Transverse colon (tissue), 4 donors: ENCODE data around the gene OAS3. TPM values are rescaled to one million over a fixed set of nuclear protein-coding genes. Genes with fewer than 3 reads are reported as not detected.

Experiments
- DNase-seq: peaks from one replicate; pipeline ENCODE4 v3.0.0-alpha.2; 2019
- H3K27ac ChIP-seq, 4 donors: fragments of 200-600 bp; sonication (generic); 2 replicates each; pipeline ENCODE4 v1.5.1; 2016 to 2018; ENCODE audit warnings: inconsistent platforms in 4 of 4
- H3K27me3 ChIP-seq: fragments of 200-600 bp; sonication (generic); 2 replicates; pipeline ENCODE4 v1.5.1; 2017; ENCODE audit warnings: inconsistent platforms
- H3K36me3 ChIP-seq, 4 donors: fragments of 200-600 bp; sonication (generic); 2 replicates each; pipeline ENCODE4 v1.5.1; 2017 to 2019; ENCODE audit warnings: inconsistent platforms in 4 of 4
- H3K4me1 ChIP-seq, 4 donors: fragments of 200-600 bp; sonication (generic); 2 replicates each; pipeline ENCODE4 v1.5.1; 2017 to 2020; ENCODE audit warnings: inconsistent platforms in 4 of 4
- H3K4me3 ChIP-seq, 4 donors: fragments of 200-600 bp; sonication (generic); 1 replicate in 1 of 4; 2 replicates in 3 of 4; pipeline versions ENCODE4 v1.5.1 to v1.6.1; 2017 to 2019; ENCODE audit warnings: inconsistent platforms in 4 of 4
- H3K9me3 ChIP-seq, 2 donors: fragments of 200-600 bp; sonication (generic); 2 replicates each; pipeline ENCODE4 v1.5.1; 2017 to 2019; ENCODE audit warnings: inconsistent platforms in 2 of 2
- CTCF ChIP-seq, 5 experiments: fragments of 200-600 bp in 3 of 5; fragments of 450-650 bp in 2 of 5; sonication (generic) in 3 of 5; IDR thresholded peaks; 1 replicate in 2 of 5; 2 replicates in 3 of 5; pipeline ENCODE4 v1.5.1; 2016 to 2017; ENCODE audit warnings: antibody characterized with exemption in 5 of 5, inconsistent platforms in 3 of 5, mild to moderate bottlenecking in 2 of 5, moderate library complexity in 1 of 5
- EP300 ChIP-seq: sonication (generic); formaldehyde crosslinking; IDR thresholded peaks from one replicate; pipeline ENCODE4 v1.6.1; 2017; ENCODE audit warnings: antibody characterized with exemption, low read depth
- POLR2A ChIP-seq: fragments of 450-650 bp; IDR thresholded peaks from one replicate; pipeline ENCODE4 v1.6.1; 2016; ENCODE audit warnings: antibody characterized with exemption, mild to moderate bottlenecking, moderate library complexity
- POLR2AphosphoS5 ChIP-seq, 3 donors: sonication (generic); formaldehyde crosslinking; IDR thresholded peaks; one replicate each; pipeline ENCODE4 v1.6.1; 2016; ENCODE audit warnings: antibody characterized with exemption in 3 of 3
- WGBS, 2 donors: methylation state at CpG; one replicate each; pipeline ENCODE4 v1.1.5; 2018; ENCODE audit warnings: low coverage in 1 of 2; 5-methylcytosine and 5-hydroxymethylcytosine counted together
- in situ Hi-C, 4 donors: fragments of 200-750 bp; cut with MboI; loops; one replicate each; pipeline versions ENCODE4 v1.15.0 to v1.15.1; 2017; ENCODE audit warnings: low sequenced_read_pairs in 3 of 4, low pct_ligation_motif_present in 1 of 4, low pct_unique_long_range_greater_than_20kb in 1 of 4
- intact Hi-C: fragments of 100-400 bp; cut with DNase I; formaldehyde crosslinking; loops from one replicate; pipeline ENCODE4 v1.15.1; 2023; ENCODE audit warnings: low total_unique reads
- total RNA-seq, 4 donors: library from RNA; depleted of rRNA; stranded (reverse); fragments of >200 nt; gene quantifications; one replicate each; pipeline ENCODE4 v1.1.0, GENCODE V29; 2016

Gene OAS3
- total RNA-seq, 4 donors from 2014 or later, result 6.2 to 17.6 (median 12.4) TPM

DNA sequence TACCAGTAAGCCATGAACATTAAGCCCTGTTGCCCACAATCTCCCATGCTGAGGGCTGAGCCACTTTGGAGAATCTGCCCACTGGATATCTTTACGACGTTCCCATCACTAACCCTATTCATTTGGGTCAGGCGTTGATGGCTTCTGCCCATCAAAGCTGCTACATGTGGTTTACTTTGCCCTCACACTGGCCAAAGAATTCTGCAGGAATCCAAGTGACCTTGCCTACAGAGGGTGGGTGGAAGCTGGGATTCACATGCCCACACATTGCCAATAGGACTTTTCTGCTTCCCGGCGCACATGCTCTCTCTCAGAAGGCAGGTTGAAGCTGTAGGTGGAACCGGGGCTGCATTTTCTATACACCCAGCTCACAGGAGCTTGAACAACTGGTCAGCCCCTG lies 68.4 kb downstream of the OAS3 start:
- Histone ChIP-seq H3K27me3 (no peaks in the 10 kb centered on the region), H3K9me3 (peaks cover 0 to 5% of the 10 kb centered on the region in 2 donors), H3K4me1 (no peaks in the 10 kb centered on the region), H3K27ac (no peak overlapping the region), H3K4me3 (no peak overlapping the region), H3K36me3 (peaks cover 0 to 13% (median 0%) of the 10 kb centered on the region in 4 donors)
- WGBS, 2 donors, result 74 to 93% methylated on average over 3 to 6 of the region's 6 CpGs
- TF ChIP-seq EP300, result no peak
- no peak for TF ChIP-seq POLR2A
- no peak for TF ChIP-seq POLR2AphosphoS5 (IDR thresholded peaks at IDR 0.05)
- no peak for TF ChIP-seq CTCF (IDR thresholded peaks at IDR 0.05)
- in situ Hi-C loops (no loop called here), intact Hi-C loops (no loop called here)
- DNase-seq, result no peak

GRCh38 chr12:113007166-113007565 lies 68.9 kb downstream of the OAS3 start:
- Histone ChIP-seq H3K27ac (no peak overlapping the region), H3K9me3 (peaks cover 0 to 5% of the 10 kb centered on the region in 2 donors), H3K36me3 (peaks cover 0 to 13% (median 0%) of the 10 kb centered on the region in 4 donors), H3K4me3 (no peak overlapping the region), H3K27me3 (no peaks in the 10 kb centered on the region), H3K4me1 (no peaks in the 10 kb centered on the region)
- no peak for DNase-seq
- no peak for TF ChIP-seq CTCF (IDR thresholded peaks at IDR 0.05)
- TF ChIP-seq POLR2A, result no peak
- TF ChIP-seq POLR2AphosphoS5 (IDR thresholded peaks at IDR 0.05), result no peak
- no peak for TF ChIP-seq EP300
- in situ Hi-C loops, result no loop called here
- WGBS, 2 donors, result 92% methylated on average over 4 of the region's 4 CpGs; no CpG with 5 or more reads in 1 of the 2 donors
- intact Hi-C loops, result no loop called here

DNA sequence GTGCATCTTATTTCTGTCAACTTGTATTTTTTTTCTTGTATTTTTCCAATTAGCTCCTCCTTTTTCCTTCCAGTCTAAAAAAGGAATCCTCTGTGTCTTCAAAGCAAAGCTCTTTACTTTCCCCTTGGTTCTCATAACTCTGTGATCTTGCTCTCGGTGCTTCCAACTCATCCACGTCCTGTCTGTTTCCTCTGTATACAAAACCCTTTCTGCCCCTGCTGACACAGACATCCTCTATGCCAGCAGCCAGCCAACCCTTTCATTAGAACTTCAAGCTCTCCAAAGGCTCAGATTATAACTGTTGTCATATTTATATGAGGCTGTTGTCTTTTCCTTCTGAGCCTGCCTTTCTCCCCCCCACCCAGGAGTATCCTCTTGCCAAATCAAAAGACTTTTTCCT lies 72.4 kb downstream of the OAS3 start:
- H3K9me3 ChIP-seq, result peaks cover 0 to 5% of the 10 kb centered on the region in 2 donors
- no peak for TF ChIP-seq POLR2AphosphoS5 (IDR thresholded peaks at IDR 0.05)
- no peak for TF ChIP-seq EP300
- in situ Hi-C loops (no loop called here), intact Hi-C loops (no loop called here)
- no peak overlapping the region for H3K4me3 ChIP-seq
- no peak for DNase-seq
- peaks cover 0 to 13% (median 0%) of the 10 kb centered on the region in 4 donors for H3K36me3 ChIP-seq
- 60 to 86% methylated on average over 1 to 2 of the region's 2 CpGs for WGBS, 2 donors
- no peaks in the 10 kb centered on the region for H3K27me3 ChIP-seq
- no peaks in the 10 kb centered on the region for H3K4me1 ChIP-seq
- H3K27ac ChIP-seq, result no peak overlapping the region

DNA sequence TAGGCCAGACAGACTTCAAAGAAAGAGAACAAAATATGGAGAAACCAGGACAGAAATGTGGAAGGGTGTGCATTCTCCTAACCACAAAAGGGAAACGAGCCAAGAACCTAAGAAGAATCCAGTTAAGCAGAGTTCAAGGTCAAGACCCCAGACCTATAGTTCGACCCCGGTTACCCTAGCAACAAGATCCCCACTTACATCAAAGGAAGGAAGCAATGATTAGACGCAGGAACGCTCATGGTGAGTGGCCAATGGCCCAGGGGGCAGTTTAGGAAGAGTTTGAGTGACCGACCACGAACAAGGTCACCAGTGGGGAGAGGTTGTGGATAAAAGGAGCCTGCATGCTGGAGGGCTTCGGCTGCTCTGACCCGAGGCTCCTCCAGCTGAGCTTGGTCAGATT lies 76.3 kb downstream of the OAS3 start:
- Histone ChIP-seq H3K4me1 (no peaks in the 10 kb centered on the region), H3K9me3 (peaks cover 0 to 5% of the 10 kb centered on the region in 2 donors), H3K36me3 (peaks cover 0 to 8% (median 0%) of the 10 kb centered on the region in 4 donors), H3K4me3 (no peak overlapping the region), H3K27ac (no peak overlapping the region), H3K27me3 (no peaks in the 10 kb centered on the region)
- WGBS, 2 donors, result 77 to 80% methylated on average over 1 to 9 of the region's 9 CpGs
- intact Hi-C loops (no loop called here), in situ Hi-C loops (no loop called here)
- TF ChIP-seq POLR2AphosphoS5 (IDR thresholded peaks at IDR 0.05) (no peak), POLR2A (no peak), EP300 (no peak), CTCF (IDR thresholded peaks at IDR 0.05) (no peak)
- DNase-seq, result no peak

- Histone ChIP-seq H3K9me3 (no peaks in the 10 kb centered on the region), H3K4me1 (no peaks in the 10 kb centered on the region), H3K4me3 (no peak overlapping the region), H3K36me3 (no peaks in the 10 kb centered on the region), H3K27me3 (no peaks in the 10 kb centered on the region), H3K27ac (no peak overlapping the region)
- TF ChIP-seq CTCF (IDR thresholded peaks at IDR 0.05), result no peak
- TF ChIP-seq POLR2AphosphoS5 (IDR thresholded peaks at IDR 0.05), result no peak
- TF ChIP-seq EP300, result no peak
- TF ChIP-seq POLR2A, result no peak
- 29 to 63% methylated on average over 1 to 5 of the region's 5 CpGs for WGBS, 2 donors
- in situ Hi-C loops (no loop called here), intact Hi-C loops (no loop called here)
- no peak for DNase-seq
Observed at GRCh38 chr12:113016796-113017195, 78.5 kb downstream of the OAS3 start.
